Bone marrow (tissue), 2 donors: Measurements from ENCODE around the gene ZNRF3.
"Not testable (repeated sequence)": the region's sequence is repeated elsewhere in the genome, so short reads cannot be mapped to it uniquely, and the experiment has no call there.

Experiments
- DNase-seq, 2 donors: peaks; one replicate each; lab custom pipeline; 2025; lab: John Stamatoyannopoulos, UW

Gene ZNRF3

DNA sequence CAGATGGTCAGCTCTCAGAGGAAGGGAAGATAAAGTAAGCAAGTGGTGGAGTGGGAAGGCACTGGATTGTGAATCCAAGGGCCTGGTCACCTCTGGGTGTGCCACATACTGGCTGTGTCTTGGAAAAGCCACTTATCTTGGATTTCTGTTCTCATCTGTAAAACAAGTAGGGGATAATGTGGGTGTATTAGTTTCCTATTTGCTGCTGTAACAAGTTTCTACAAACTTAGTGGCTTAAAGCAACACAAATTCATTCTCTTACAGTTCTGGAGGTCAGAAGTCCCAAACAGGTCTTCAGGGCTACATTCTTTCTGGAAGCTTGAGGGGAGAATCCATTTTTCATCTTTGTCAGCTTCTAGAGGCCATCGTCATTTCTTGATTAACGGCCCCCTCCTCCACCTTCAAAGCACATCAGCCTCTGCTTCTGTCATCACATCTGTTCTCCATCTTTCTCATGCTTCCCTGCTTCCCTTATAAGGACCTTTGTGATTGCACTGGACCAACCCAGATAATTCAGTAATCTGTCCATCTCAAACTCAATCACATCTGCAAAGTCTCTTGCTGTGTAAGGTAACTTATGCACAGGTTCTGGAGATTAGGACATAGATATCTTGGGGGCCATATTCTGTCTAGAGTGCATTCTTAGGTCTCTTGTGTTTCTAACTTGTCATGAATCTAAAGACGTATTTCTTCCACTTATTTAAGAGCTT lies 102.4 kb downstream of the ZNRF3 start:
- no peak for DNase-seq

DNA sequence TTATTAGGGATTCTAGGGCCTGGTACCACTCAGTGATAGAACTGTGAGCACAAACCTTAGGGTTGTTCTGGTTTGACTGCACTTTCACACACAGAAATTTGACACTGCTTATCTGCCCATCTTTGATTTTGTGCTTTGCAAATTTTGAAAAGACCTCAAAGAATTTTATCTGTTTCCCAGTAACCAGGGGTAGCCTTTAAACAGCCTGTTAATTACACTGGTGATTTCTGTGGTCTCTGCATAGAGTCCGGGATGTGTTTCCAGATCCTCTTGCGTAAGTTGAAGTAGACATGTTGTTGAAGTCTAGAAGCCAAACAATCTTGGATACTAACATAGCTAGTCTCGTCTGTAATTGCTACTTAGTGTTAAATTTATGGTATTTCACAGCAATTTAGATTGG lies 103.0 kb downstream of the ZNRF3 start:
- DNase-seq: no peak

DNA sequence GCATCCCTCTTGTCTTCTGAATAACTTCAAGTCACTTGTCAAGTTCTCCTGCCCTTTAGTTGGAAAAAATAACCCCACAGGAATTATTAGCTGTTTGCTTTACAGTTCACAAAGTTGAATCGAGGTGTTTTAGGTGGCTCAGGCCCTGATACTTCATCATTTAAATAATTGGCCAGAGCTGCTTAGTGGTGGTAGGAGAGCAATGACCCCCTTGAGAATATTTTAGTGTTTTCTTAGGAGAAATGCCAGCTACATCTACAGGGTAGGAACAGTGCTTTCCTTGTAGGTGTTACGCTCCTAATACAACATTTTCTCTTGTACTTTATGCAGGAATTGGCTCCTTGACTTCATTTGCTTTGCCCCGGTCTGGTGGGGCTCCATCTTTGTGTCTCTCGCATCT lies 105.1 kb downstream of the ZNRF3 start:
- no peak for DNase-seq

- no peak for DNase-seq
Observed at GRCh38 chr22:28989035-28989464, 105.7 kb downstream of the ZNRF3 start.

- no peak for DNase-seq
Observed at GRCh38 chr22:28989484-28989883, 106.1 kb downstream of the ZNRF3 start.

DNA sequence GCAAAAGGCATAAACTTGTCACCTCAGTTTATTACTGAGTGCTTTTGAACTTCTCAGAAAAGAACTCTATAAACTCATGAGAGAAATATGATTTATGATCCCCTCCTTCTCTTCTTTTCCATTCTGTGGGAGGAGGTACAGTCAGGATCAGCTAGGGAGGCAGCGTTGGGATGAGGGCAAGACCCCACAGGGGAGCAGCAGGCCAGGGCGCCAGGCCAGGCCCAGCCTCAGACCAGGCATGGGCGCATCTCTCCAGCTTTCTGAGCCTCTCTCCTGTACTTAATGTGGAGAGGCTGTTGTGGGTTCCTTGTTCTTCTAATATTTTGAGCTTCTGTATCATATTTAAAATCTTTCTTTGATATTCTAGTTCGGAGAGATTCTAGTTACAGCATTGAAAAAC lies 106.5 kb downstream of the ZNRF3 start:
- DNase-seq: no peak

- DNase-seq: no peak
Observed at GRCh38 chr22:28992565-28993356, 109.4 kb downstream of the ZNRF3 start.

DNA sequence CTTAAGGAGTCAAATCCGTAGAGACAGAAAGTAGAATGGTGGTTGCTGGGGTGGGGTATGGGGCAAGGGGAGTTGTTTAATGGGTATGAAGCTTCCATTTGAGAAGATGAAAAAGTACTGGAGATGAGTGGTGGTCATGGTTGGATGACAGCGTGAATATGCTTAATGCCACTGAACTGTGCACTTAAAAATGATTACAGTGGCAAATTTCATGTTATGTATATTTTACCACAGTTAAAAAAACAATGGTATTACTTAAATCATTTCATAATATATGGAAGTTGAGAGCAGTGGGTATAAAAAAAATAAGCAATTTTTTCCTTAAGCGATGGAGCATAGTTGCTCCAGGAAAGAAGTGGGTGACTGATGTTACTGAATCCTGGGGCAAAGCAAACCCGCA lies 111.2 kb downstream of the ZNRF3 start:
- DNase-seq: no peak

DNA sequence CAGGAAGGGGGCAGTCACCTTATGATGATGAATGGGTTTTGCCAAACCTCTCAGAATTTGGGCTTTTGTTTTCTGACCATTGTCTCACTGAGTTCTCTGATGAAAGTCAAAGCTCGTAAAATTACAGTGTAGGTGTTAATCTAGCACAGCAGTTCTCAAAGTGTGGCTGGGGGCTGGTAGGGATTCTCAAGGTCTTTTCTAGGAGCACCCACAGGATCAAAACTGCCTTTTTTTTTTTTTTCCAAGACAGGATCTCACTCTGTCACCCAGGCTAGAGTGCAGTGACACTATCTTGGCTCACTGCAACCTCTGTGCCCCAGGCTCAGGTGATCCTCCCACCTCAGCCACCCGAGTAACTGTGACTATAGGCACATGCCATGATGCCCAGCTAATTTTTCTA lies 112.2 kb downstream of the ZNRF3 start:
- no peak for DNase-seq

DNA sequence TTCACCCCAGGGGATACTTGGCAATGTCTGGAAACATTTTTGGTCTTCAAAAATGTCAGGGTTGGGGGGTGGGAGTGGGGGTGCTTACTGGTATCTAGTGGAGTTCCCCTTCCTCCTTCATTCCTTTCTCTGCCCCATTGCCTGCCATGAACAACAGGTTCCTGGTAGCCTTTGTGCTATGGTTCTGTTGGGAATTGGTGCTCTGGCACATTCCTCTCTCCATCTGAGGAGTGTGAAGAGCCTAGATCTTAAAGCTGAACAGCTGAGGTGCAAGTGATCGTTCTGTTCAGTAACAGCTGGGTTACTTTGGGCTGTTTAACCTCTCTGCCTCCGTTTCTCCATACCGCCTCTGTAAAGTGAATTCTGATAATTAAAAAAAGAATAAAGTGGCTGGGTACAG lies 114.0 kb downstream of the ZNRF3 start:
- no peak for DNase-seq

- DNase-seq: no peak
Observed at GRCh38 chr22:28998681-28999080, 115.3 kb downstream of the ZNRF3 start.

GRCh38 chr22:28999510-28999909 lies 116.1 kb downstream of the ZNRF3 start:
- no peak for DNase-seq

DNA sequence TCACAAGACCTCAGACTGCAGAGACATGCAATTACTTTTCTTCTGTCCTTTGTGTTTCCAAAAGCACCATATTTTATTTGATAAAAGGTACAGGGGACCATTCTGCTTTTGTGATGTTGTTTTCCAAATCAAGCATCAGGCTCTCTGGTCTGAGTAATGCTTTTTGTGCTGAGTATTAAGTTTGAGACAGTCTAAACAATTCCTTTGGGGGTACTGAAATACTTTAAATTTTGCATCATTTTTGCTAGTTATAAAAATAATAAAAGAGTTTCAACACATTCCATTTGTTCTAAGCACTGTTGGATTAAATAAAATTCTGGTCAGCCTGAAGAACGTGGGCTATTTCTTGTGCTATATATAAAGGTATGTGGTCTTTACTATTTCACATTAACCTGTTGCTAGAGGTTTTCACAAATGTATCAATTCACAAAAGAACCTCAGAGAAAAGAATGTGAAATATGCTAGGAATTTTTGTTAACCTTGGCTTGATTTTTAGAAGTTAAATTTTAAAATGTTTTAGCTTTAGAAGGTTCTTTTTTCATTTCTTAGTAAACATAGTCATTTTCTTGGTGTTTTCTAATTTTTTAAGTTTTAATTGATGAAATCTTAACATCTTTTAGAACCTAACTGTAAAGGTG lies 116.7 kb downstream of the ZNRF3 start:
- DNase-seq: no peak

DNA sequence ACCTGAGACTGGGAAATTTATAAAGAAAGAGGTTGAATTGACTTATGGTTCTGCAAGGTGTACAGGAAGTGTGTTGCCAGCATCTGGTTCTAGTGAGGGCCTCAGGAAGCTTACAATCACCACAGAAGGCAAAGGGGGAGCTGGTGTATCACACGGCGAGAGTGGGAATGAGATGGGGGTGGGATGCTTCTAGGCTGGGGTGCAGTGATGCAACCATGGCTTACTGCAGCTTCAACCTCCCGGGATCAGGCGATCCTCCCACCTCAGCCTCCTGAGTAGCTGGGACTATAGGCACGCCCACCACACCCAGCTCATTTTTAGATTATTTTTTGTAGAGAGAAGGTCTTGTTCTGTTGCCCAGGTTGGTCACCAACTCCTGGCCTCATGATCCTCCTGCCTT lies 117.3 kb downstream of the ZNRF3 start:
- no peak for DNase-seq

DNA sequence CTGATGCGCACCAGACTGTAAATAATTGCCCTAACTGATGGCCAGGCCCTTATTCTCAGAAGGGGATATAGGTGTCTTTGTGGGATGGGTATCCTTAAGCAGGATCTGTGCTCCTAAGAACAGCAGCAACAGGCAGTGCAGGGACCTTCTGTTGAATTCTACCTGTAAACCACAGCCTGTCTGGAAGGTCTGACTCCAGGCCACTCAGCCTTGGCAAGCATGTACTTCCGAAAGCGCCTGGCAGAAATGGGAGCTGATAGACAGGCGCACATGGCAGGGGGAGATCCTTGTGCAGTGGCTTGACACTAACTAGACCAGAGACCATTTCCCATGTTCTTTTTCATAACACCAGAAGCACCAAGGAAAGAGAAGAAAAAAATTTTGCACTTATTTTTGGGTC lies 119.2 kb downstream of the ZNRF3 start:
- DNase-seq: no peak

GRCh38 chr22:29003552-29003951 lies 120.2 kb downstream of the ZNRF3 start:
- no peak for DNase-seq

DNA sequence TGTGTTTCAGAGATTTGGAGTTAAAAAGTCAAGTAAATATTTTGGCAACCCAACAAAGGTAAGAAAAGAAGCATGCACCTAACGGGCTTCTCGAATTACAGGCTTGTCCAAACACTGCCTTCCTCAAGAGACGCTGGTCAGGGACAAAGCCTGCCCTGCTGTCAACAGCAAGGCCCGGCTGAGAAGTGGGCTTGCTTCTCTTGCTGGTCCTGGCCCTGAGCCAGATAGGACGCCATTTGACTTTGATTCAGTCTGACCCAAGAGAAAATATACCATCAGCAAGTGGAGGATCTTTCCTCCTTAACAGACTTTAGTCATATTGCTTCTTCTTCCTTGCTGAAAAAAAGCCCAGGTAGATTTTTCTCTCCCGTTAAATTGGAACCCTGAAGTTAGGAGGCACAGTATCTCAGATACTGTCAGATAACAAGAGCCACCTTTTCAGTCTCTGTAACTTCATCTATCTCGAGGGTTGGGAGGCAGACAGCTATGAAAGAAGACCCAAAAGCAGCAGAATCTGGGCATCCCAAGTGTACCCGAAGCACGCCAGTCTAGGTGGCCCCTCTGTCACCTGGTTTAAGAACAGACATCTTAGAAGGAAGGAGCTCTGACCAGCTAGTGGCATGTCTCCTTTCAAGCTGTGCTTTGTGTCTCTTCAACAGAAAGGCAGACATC lies 120.7 kb downstream of the ZNRF3 start:
- DNase-seq: no peak

DNA sequence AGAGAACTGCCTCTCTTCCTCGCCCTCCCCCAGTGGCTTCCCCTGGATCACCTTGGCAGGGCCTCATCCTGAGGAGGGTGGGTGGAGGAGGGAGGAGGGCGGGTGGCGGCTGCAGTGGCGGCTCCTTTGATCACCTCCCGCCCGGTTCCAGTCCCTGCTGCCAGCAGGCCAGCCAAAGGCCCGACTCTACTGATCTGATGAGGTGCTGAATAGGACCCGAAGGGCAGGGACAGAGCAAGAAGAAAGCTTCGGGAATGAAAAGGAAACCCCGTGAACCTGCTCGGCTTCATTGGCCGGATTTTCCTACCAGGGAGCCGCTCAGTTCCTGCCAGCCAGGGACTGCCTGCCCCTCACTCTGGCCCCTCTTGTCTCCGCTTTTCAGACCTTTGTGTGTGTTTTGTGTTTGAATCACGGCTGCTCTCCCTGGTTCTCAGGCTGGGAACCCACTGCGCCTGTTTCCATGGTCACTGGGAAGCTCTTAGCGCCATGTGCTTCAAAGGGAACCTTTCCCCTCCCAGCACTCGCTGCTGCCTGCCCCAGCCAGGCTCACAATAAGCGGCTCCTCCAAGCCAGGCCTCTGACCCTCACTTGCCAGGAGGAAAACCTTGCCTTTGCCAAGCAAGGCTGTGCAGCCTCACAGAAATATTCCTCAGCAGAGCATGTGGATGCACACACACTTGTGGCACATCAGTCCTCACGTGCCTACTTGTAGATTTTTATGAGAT lies 121.4 kb downstream of the ZNRF3 start:
- DNase-seq: no peak

DNA sequence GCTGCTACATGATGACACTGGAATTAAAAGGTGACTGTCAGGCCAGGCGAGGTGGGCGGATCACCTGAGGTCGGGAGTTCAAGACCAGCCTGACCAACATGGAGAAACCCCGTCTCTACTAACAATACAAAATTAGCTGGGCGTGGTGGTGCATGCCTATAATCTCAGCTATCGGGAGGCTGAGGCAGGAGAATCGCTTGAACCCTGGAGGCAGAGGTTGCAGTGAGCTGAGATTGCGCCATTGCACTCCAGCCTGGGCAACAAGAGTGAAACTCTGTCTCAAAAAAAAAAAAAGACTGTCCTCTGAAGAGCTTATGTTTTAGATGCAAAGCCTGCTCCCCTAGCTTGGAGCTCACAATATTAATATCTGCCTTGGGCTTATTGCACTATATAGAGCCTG lies 122.4 kb downstream of the ZNRF3 start:
- DNase-seq: not testable (repeated sequence)

DNA sequence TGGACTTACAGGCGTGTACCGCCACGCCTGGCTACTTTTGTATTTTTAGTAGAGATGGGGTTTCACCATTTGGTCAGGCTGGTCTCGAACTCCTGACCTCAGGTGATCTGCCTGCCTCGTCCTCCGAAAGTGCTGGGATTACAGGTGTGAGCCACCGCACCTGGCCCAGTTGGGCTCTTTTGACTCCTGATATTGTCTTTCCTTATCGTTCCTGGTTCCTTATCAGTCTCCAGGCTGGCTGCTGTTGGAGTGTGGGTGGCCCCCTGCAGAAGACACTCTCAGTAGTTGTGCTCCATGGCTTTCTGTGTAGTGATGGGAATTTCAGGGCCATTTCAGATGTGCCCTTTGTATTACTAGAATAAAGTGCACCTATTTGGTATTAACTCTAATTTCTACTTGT lies 123.0 kb downstream of the ZNRF3 start:
- no peak for DNase-seq

GRCh38 chr22:29009148-29009547 lies 125.8 kb downstream of the ZNRF3 start:
- no peak for DNase-seq
